GM18873 (cell line): ENCODE measurements around the gene RFXAP.
"Not testable (repeated sequence)": the region's sequence is repeated elsewhere in the genome, so short reads cannot be mapped to it uniquely, and the experiment has no call there.

ENCODE experiments used
- ATAC-seq: cut with Tn5 transposase; IDR thresholded peaks from one replicate; pipeline ENCODE4 v1.9.1; 2021; ENCODE audit warnings: mild to moderate bottlenecking, moderate library complexity, moderate number of reproducible peaks; ENCODE audit not compliant: unreplicated experiment, low FRiP score

Gene RFXAP, protein sequence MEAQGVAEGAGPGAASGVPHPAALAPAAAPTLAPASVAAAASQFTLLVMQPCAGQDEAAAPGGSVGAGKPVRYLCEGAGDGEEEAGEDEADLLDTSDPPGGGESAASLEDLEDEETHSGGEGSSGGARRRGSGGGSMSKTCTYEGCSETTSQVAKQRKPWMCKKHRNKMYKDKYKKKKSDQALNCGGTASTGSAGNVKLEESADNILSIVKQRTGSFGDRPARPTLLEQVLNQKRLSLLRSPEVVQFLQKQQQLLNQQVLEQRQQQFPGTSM

DNA sequence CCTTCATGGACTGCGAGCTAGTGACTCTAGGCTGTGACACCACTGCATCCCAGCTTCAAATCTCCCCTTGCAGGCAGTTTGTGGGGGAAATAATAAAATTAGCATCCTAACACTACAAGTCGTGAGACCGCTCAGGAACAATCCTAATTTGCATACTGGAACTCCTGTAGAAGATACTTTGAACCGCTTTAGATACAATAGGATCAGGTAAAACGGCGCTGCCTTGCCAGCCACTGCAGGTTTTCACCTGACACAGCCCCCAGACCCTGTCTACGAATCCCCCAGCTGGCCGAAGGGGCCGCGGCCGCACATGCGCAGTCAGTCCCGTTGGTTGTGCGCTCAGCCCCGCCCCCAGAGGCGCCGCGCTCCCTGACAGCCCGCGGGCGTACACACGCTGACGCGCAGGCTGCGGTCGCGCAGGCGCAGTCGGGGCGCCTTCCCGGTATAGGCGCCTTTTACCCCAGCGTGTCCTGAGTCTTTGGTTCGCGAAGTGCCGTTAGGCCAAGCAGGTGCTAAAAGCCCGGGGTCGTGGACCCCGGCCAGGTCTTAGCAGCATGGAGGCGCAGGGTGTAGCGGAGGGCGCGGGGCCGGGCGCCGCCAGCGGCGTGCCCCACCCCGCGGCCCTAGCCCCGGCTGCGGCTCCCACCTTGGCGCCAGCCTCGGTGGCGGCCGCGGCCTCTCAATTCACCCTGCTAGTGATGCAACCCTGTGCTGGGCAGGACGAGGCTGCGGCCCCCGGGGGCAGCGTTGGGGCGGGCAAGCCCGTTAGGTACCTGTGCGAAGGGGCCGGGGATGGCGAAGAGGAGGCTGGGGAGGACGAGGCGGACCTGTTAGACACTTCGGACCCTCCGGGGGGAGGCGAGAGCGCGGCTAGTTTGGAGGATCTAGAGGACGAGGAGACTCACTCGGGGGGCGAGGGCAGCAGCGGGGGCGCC lies at the start of gene RFXAP:
RFXAP (plus strand) TSS at position 419 of the 935 bp plus-strand sequence; CDS start at position 555, 136 bp downstream.
- peak; percentile 58 for ATAC-seq

DNA sequence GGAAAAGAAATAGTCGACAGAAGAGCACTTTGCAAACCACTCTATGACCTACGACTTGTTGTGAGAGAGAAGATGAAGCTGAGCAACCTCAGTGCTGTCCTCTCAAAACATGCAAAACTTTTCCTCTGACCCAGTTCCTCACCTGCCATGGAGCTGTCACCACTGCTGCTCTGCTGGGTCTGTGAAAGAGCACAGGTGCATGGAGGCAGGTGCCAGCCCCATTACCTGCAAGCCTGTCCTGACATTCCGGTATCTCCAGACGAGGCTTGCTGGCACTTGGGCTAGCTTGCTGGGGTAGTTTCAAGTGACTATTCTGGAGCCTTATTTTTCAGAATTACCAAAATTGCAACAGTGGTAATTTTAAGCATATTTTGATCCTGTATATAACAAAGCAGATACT lies 49.5 kb upstream of the RFXAP start:
- no peak for ATAC-seq

DNA sequence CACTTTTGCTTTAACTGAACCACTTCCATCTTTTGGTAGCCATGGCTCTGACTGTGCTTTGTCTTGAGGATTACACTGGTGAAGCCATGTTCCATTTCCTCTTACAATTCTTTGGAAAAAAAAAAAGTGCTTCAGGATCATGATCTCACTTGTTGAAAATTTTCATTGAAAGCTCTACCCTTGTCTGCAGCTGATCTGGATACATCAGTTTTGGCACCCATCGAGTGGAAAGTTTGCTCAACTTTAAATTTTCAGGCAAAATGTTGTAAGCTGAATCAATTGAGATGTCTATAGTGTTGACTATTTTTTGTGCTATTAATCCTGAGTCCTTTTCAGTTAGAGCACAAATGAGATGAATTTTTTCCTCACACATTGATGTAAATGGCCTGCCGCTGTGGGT lies 48.3 kb upstream of the RFXAP start:
- ATAC-seq: no peak

DNA sequence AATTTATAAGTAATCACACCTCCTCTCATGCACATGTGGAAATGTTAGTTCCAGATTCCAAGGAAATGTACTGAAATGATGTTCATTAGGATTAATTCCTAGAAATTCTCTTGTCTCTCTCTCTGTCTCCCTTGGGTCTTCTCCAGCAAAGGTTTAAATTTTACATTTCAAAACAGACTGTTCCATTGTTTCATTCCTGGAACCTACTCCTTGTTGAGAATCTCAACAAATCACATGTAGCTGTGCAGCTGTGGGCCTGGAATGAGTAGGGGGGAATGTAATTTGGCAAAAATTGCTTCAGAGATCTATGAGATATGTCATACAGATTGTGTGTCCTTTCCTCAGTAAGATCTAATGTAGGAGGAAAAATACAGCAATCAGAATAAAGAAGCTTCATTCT lies 46.2 kb upstream of the RFXAP start:
- no peak for ATAC-seq

DNA sequence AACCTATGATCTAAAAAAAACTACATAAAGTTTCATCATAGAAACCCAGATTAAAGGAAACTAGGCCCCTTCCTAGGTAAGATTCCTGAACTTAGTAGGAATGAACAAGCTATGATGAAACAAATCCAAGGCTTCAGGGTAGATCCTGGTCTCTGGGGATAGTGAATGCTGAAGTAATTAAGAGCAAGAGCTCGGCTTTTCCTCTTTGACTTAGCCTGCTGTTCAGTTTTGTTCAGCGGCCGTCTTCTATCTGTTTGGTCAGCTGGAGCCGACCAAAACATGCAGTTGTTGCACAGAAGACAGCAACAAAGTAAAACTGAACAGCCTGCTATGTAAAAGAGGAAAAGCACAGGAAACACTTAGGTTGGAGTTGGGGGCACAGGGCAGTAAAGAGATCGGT lies 44.1 kb upstream of the RFXAP start:
- ATAC-seq: no peak

DNA sequence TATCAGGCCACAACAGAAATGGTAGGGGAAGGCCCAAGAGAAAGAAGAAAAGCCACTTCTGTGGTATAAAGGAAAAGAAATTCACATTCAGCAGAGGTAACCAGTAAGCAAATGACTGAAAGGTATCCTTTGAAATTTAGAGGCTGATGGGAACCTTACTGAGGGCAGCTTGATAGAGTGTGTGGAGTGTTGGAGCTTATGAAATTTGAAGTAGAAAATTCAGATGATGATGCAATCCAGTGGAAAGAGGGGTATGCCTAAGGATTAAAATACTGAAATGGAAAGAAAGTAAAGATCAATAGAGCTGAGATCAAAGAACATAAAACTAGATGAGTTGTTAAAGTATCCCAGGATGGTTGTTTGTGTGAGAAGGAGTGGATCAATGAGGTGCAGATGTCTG lies 42.8 kb upstream of the RFXAP start:
- no peak for ATAC-seq

DNA sequence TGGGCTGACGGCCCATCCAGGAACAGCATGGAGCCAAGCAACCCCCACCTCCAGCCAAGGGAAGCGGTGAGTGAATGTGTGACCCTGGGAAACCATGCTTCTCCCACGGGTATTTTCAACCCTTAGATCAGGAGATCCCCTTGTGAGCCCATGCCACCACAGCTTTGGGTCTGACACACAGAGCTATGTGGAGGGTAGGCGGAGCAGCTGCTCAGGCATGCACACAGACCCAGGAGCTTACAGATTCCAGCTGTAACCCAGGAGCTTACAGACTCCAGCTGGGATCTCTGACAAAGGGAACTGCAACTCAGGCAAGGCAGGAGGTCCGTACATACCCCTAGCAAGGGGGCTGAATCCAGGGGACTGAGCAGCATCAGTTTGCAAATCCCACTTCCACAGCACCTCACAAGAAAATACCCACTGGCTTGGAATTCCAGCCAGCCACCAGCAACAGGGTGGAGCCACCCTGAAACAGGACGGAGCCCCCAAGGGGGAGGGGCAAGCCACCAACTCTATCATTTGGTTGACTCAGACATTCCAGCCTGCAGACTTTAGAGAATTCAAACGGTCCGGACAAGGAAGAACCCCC lies 40.8 kb upstream of the RFXAP start:
- no peak for ATAC-seq

DNA sequence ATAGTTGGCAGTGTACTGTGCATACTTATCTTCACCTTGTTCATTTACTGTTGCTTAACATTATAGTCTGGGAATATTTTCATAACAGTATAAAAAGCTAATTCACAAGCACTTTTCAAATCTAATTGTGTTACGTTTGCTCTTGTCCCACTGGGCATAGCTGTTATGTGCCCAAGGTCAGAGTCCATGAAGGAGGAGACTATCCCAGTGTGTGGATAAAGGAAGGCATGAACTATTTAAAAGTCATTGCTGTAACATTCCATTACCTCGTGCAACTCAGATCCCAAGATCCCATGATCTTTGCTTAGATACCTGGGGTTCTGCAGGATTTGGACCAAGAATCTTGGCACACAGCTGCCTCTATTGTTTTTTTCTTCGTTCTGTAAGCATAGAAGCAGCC lies 35.1 kb upstream of the RFXAP start:
- no peak for ATAC-seq

DNA sequence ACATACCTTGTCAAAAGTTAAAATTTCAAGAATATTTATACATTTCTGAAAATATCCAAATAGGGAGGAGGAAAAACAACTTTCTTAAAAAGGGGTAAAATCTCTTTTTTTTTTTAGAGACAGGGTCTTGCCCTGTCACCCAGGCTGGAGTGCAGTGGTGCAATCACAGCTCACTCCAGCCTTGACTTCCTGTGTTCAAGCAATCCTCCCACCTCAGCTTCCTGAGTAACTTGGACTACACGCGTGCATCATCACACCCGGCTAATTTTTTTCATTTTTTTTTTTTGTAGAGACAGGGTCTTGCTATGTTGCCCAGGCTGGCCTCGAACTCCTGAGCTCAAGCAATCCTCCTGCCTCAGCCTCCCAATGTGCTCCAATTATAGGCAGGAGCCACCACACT lies 32.8 kb upstream of the RFXAP start:
- not testable (repeated sequence) for ATAC-seq

DNA sequence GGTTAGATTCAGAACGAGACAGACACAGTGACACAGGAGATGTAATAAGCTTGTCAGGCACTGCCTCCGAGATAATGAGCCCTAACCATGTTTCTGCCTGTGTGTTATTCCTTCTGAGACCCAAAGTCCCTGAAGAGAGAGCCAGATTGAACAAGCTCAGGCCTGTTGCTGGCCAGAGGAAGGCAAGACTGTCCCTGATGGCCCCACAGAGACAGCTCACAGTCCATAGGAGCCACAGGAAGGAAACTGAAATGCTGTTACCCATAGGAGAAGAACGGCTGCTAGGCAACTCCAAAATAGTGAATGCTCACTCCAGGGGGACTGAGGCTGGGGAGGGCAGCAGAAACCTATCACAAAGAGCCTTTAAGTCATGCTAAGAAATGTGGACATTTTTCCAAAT lies 31.8 kb upstream of the RFXAP start:
- ATAC-seq: no peak

DNA sequence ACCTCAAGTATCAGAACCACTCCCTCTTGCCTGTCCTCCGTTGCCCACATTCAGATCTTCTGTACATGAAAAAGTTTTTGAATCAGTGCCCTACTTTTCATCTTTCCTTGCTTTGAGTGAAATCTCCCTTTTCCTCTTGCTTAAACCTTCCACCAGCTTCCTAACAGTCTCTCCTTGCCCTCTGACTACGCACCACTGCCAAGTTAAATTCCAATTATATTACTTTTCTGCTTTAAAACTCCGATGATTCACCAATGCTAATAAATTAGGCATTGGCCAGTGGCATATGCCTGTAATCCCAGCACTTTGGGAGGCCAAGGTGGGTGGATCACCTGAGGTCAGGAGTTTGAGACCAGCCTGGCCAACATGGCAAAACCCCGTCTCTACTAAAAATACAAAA lies 30.7 kb upstream of the RFXAP start:
- no peak for ATAC-seq

DNA sequence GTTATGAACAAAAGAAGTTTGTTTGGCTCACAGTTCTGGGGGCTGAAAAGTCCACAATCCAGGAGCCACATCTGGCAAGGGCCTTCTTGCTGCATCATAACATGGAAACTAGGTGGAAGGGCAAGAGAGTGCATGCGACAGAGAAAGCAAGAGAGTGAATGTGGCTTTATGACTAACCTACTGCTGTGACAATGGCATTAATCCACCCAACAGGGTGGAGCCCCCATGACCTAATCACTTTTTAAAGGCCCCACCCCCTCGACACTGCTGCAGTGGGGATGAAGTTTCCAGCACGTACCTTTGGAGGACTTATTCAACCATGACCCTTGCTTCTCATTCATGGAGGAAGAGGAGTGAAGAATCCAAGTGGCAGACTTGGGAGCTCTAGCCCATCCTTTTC lies 30.0 kb upstream of the RFXAP start:
- no peak for ATAC-seq

DNA sequence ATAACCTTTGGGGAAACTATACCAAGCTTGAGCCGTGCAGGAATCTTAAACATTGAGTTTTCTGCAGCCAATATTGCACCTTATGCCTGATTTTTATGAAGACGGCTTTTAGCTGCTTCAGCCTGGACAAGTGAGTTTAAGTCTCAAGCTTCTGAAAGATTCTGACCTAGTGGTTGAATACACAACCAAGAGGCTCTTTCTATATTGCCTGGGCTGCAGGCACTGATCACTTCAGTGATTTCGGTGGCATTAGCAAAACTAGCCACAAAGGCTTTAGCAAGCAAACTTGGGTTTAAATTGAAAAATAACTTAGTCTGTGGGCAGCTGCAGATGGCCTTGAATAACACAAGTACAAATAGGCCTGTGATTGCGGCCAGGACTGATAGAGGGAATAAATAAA lies 29.3 kb upstream of the RFXAP start:
- ATAC-seq: no peak

DNA sequence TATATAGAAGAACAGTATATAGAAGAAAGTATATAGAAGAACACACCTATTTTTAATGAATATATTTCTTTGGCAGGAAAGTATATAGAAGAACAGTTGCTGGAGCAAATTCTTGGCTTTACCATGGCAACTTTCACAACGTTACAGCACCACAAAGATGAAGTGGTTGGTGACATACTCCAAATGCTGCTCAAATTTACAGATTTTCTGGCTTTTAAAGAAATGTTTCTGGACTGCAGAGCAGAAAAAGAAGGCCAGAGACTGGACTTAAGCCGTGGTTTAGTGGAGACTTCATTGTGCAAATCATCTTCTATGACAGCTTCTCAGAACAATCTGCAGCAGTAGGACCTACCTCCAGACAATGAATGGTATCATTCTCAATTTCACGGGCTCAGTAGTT lies 24.3 kb upstream of the RFXAP start:
- ATAC-seq: no peak

DNA sequence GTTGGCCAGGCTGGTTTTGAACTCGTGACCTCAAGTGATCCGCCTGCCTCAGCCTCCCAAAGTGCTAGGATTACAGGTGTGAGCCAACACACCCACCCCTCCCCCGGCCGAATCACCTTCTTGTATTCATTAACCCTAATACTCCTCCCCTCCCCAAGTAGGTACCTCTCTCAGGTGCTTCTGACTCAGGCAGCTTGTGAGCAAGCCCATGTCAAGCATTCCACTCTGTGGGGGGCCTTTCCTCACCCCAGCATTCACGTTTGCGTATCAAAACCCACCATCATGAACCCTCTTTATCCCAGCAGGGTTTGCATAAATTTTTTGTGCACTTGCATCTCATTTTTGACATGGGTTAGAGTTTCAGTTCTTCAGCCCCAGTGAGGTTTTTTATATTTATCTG lies 23.6 kb upstream of the RFXAP start:
- no peak for ATAC-seq

DNA sequence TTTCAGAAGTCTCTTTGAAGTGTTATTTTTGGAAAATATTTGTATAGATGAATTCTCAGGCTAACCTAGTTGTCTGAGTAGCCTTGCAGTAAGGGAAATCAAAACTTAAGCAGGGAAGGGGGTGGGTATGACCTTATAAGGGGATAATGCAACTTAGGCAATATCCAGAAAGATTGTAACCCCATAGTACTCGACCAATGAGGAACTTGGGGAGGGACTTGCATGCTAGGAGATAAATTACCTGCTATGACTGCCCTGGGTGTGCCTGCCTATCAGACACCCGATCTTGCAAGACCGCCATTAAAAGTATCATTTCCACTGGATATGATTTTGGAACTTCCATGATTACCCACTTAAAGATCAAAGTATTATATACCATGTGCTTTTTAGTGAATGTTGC lies 23.0 kb upstream of the RFXAP start:
- no peak for ATAC-seq

DNA sequence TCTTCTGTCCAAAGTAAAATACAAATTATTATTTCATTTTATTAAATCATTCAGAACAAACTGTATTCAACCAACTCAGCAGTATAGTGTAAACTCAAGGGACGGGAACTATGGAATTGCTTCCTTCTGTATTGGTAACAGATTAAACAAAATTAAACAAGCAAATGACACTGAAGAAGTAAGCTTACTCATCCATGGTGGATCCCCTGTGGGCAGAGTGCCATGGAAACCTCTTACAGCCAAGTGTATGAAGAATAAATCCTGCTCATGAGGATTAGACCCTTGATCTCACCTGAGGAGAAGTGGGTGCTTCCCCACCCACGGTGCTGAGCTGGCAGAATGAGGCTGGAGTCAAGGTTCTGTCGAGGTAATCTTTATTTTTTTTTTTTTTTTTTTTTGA lies 18.0 kb upstream of the RFXAP start:
- ATAC-seq: no peak

DNA sequence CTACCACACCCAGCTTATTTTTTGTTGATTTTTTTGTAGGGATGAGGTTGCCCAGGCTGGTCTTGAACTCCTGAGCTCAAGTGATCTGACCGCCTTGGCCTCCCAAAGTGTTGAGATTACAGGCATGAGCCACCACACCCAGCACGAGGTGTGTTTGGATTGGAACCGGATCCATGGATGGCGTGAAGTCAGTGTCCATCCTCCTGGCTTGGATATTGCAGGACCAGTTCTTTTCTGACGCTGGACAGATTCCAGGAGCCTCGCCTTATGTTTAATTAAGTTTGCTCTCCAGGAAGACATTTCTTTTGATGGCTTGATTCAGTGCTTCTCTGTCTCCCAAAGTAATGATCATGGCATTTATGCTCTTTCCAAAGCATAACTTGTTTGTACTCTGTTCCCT lies 14.4 kb upstream of the RFXAP start:
- no peak for ATAC-seq

DNA sequence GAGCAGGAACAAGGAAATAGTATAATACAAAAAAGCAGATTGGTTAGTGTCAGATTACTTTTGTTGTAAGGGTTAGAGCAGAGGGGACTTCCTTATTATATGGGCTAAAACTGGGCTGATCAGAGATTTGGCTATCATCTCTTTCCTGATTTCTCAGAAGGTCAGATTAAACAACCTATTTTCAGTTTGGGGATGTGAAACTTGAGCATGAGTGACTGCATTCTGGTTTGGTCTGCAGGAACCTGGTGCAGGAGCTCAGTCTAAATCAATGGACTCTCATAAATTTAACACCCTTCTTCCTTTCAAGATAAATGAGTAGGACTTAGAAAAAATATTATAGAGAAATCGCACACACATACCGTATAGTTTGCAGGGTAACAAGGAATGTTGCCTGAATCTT lies 12.9 kb upstream of the RFXAP start:
- ATAC-seq: no peak

DNA sequence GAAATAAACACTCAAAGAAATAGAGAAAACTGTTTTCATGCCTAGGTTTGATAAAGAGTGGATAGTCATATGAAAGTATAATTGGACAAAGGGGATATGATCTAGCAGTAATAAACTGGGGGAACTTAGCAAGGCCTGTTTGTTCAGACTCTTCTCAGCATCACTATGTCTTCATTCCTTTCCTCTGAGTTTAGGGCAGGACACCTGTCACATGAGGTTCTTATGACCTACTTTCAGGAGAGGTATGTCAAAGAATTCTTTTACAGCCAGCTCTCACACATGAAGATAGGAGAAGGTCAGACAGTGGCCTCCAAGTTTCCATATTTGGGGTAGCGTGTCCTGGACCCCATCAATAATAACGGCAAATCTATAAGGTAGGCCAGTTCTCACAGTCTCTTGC lies 11.4 kb upstream of the RFXAP start:
- no peak for ATAC-seq

DNA sequence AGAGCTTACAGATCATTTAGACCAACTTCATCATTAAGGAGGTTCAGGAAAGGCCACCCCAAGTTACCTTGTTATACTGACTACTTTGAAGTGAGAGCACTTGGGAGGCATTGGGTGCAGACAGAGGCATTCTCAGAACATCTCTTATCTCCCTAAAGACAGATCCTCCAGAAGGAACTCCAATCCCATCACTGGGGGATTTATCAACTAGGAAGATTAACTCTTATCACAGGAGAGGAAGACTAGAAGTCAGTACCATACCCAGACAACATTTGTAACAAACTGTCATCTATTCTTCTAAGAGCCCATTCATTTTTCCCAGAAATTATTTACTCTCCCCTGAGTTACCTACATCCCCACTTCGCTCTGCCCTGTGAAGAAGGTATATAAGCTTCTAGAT lies 5.8 kb upstream of the RFXAP start:
- no peak for ATAC-seq

DNA sequence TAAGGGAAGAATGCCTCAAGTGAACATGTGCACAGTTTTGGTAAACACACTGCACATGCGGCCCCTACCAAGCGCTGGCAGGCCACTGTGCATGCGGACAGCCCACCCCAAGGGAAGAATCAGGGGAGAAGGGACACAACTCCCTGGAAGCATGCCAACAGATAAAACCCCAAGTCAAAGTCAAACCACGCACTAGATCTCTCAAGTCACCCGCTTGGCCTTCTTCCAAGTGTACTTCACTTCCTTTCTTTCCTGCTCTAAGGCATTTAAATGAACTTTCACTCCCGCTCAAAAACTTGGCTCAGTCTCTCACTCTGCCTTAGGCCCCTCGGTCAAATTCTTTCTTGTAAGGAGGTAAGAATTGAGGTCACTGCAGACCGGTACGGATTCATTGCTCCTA lies 4.6 kb upstream of the RFXAP start:
- ATAC-seq: no peak
